ENCODE measurements around the gene CARNS1.

- TF ChIP-seq, protein P1, sequence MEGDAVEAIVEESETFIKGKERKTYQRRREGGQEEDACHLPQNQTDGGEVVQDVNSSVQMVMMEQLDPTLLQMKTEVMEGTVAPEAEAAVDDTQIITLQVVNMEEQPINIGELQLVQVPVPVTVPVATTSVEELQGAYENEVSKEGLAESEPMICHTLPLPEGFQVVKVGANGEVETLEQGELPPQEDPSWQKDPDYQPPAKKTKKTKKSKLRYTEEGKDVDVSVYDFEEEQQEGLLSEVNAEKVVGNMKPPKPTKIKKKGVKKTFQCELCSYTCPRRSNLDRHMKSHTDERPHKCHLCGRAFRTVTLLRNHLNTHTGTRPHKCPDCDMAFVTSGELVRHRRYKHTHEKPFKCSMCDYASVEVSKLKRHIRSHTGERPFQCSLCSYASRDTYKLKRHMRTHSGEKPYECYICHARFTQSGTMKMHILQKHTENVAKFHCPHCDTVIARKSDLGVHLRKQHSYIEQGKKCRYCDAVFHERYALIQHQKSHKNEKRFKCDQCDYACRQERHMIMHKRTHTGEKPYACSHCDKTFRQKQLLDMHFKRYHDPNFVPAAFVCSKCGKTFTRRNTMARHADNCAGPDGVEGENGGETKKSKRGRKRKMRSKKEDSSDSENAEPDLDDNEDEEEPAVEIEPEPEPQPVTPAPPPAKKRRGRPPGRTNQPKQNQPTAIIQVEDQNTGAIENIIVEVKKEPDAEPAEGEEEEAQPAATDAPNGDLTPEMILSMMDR (conservative IDR thresholded peaks at IDR 0.05 in 1 of 2, IDR thresholded peaks at IDR 0.05 in 1 of 2; ENCODE audit: low read depth in 1 of 2, low read length in 2 of 2) = no peak
- TF ChIP-seq EZH2 (IDR thresholded peaks at IDR 0.05; ENCODE audit: low read length, missing control alignments) = no peak
Measured at GRCh38 chr11:67410984-67411784, 4.3 kb upstream of the CARNS1 start.

Measured in fibroblast of lung (primary cell).